ENCODE data around the gene PPFIBP1.
"Not testable (repeated sequence)": the region's sequence is repeated elsewhere in the genome, so short reads cannot be mapped to it uniquely, and the experiment has no call there.

PPFIBP1 gene

DNA sequence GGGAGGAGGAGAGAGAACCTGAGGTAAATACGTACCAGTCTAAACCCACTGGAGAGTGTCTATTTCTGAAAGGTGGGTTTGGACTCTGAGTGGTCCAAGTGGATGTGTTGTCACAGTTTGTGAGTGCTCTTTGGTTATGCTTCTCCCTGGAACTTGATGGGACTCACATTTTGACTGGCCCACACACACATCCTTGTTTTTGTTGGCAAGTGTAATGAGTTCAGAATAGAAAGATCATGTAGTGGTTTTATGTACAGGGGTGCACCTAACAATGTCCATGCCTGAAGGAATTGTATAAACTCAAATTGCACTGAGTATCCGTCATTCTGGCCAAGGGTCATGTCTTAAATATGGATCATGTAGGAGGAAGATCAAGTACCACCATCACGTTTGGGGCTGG, 4.8 kb downstream of the PPFIBP1 start:
- Histone ChIP-seq H3K9me3 (ENCODE audit: control insufficient read depth, low read depth, low read length) (no peaks in the 10 kb centered on the region), H3K9ac (ENCODE audit: low read length) (no peak overlapping the region), H3K27me3 (ENCODE audit: control insufficient read depth, insufficient read depth, low read length) (peaks cover 12% of the 10 kb centered on the region), H3K27ac (ENCODE audit: low read length) (no peak overlapping the region), H3K4me1 (ENCODE audit: control insufficient read depth, low read depth, low read length) (peaks cover 20% of the 10 kb centered on the region), H3K4me3 (ENCODE audit: low read length) (no peak overlapping the region), H3K36me3 (ENCODE audit: control insufficient read depth, low read depth, low read length) (no peaks in the 10 kb centered on the region)

DNA sequence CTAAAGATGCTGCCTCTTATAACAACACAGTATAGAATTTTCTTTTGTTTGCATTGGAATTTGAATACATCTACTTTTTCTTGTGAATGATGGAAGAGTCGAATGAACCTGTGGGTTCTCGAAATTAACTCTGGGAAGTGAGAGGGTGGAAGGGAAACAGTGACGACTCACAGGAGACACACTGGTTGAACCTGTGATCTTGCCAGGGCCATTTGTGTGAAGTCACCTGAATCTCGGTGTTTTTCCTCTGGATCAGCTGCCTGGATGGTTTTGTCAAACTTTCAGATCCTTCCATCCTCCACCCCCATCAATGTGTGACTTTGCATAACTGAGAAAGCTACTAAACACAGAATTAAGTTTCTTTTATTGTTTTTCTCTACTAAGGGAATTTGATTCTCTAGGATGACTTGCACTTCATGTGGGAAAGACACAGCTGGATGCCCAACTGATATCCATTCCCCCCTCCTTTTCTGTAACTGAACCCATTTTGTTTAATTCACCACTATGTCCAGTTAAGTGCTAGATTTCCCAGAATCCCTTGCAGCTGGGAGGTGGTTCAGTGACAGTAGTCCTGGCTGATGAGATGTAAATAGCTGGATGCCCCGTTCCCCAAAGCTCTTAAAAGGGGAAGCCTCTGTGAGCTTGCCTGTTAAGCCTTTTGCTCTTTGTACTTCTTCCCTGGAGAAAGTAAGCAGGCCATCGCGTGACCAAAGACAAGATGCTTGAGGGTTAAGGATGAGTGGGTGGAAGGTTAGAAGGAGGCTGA, 6.3 kb downstream of the PPFIBP1 start:
- Histone ChIP-seq H3K27ac (ENCODE audit: low read length) (no peak overlapping the region), H3K27me3 (ENCODE audit: control insufficient read depth, insufficient read depth, low read length) (peaks cover 12% of the 10 kb centered on the region), H3K9me3 (ENCODE audit: control insufficient read depth, low read depth, low read length) (no peaks in the 10 kb centered on the region), H3K36me3 (ENCODE audit: control insufficient read depth, low read depth, low read length) (no peaks in the 10 kb centered on the region), H3K9ac (ENCODE audit: low read length) (no peak overlapping the region), H3K4me1 (ENCODE audit: control insufficient read depth, low read depth, low read length) (peaks cover 16% of the 10 kb centered on the region), H3K4me3 (ENCODE audit: low read length) (no peak overlapping the region)

GRCh38 chr12:27531896-27532295, 7.9 kb downstream of the PPFIBP1 start:
- Histone ChIP-seq H3K4me1 (ENCODE audit: control insufficient read depth, low read depth, low read length) (peaks cover 7% of the 10 kb centered on the region), H3K4me3 (ENCODE audit: low read length) (no peak overlapping the region), H3K36me3 (ENCODE audit: control insufficient read depth, low read depth, low read length) (no peaks in the 10 kb centered on the region), H3K9ac (ENCODE audit: low read length) (no peak overlapping the region), H3K9me3 (ENCODE audit: control insufficient read depth, low read depth, low read length) (no peaks in the 10 kb centered on the region), H3K27ac (ENCODE audit: low read length) (no peak overlapping the region), H3K27me3 (ENCODE audit: control insufficient read depth, insufficient read depth, low read length) (no peaks in the 10 kb centered on the region)

GRCh38 chr12:27534060-27534764, 10.2 kb downstream of the PPFIBP1 start:
- Histone ChIP-seq H3K9me3 (ENCODE audit: control insufficient read depth, low read depth, low read length) (no peaks in the 10 kb centered on the region), H3K4me1 (ENCODE audit: control insufficient read depth, low read depth, low read length) (peaks cover 7% of the 10 kb centered on the region), H3K4me3 (ENCODE audit: low read length) (no peak overlapping the region), H3K36me3 (ENCODE audit: control insufficient read depth, low read depth, low read length) (no peaks in the 10 kb centered on the region), H3K27ac (ENCODE audit: low read length) (no peak overlapping the region), H3K27me3 (ENCODE audit: control insufficient read depth, insufficient read depth, low read length) (no peaks in the 10 kb centered on the region), H3K9ac (ENCODE audit: low read length) (no peak overlapping the region)

DNA sequence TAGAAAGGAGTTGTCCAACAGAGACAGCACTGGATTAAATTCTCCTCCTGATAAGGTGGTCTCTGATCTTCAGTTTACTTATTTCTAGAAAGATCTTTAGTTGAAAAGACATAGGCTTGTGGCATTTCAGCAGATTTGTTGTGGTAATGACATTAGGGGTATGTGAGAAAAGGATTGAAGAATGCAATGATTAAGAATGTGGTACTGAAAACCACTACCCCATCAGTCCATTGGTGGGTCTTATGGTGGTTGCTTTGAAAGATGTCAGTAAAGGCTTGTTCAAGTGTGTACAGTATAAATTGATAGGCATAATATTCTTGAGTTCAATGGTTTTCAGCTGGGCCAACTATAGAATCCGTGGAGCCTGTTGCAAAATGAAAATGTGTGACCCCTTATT, 10.8 kb downstream of the PPFIBP1 start:
- Histone ChIP-seq H3K36me3 (ENCODE audit: control insufficient read depth, low read depth, low read length) (no peaks in the 10 kb centered on the region), H3K9ac (ENCODE audit: low read length) (no peak overlapping the region), H3K27ac (ENCODE audit: low read length) (no peak overlapping the region), H3K9me3 (ENCODE audit: control insufficient read depth, low read depth, low read length) (no peaks in the 10 kb centered on the region), H3K4me3 (ENCODE audit: low read length) (no peak overlapping the region), H3K27me3 (ENCODE audit: control insufficient read depth, insufficient read depth, low read length) (no peaks in the 10 kb centered on the region), H3K4me1 (ENCODE audit: control insufficient read depth, low read depth, low read length) (peaks cover 7% of the 10 kb centered on the region)

GRCh38 chr12:27535318-27535717, 11.3 kb downstream of the PPFIBP1 start:
- peaks cover 3% of the 10 kb centered on the region for H3K4me1 ChIP-seq (ENCODE audit: control insufficient read depth, low read depth, low read length)
- no peak overlapping the region for H3K9ac ChIP-seq (ENCODE audit: low read length)
- H3K36me3 ChIP-seq (ENCODE audit: control insufficient read depth, low read depth, low read length), result no peaks in the 10 kb centered on the region
- H3K27ac ChIP-seq (ENCODE audit: low read length), result no peak overlapping the region
- H3K9me3 ChIP-seq (ENCODE audit: control insufficient read depth, low read depth, low read length), result no peaks in the 10 kb centered on the region
- no peak overlapping the region for H3K4me3 ChIP-seq (ENCODE audit: low read length)
- H3K27me3 ChIP-seq (ENCODE audit: control insufficient read depth, insufficient read depth, low read length), result no peaks in the 10 kb centered on the region

- Histone ChIP-seq H3K4me3 (ENCODE audit: low read length) (no peak overlapping the region), H3K4me1 (ENCODE audit: control insufficient read depth, low read depth, low read length) (peaks cover 5% of the 10 kb centered on the region), H3K9me3 (ENCODE audit: control insufficient read depth, low read depth, low read length) (no peaks in the 10 kb centered on the region), H3K27ac (ENCODE audit: low read length) (no peak overlapping the region), H3K27me3 (ENCODE audit: control insufficient read depth, insufficient read depth, low read length) (no peaks in the 10 kb centered on the region), H3K9ac (ENCODE audit: low read length) (no peak overlapping the region), H3K36me3 (ENCODE audit: control insufficient read depth, low read depth, low read length) (no peaks in the 10 kb centered on the region)
Observed at GRCh38 chr12:27537855-27538675, 14.1 kb downstream of the PPFIBP1 start.

GRCh38 chr12:27539191-27539631, 15.2 kb downstream of the PPFIBP1 start:
- Histone ChIP-seq H3K27me3 (ENCODE audit: control insufficient read depth, insufficient read depth, low read length) (no peaks in the 10 kb centered on the region), H3K4me1 (ENCODE audit: control insufficient read depth, low read depth, low read length) (peaks cover 5% of the 10 kb centered on the region), H3K9ac (ENCODE audit: low read length) (no peak overlapping the region), H3K4me3 (ENCODE audit: low read length) (no peak overlapping the region), H3K9me3 (ENCODE audit: control insufficient read depth, low read depth, low read length) (no peaks in the 10 kb centered on the region), H3K27ac (ENCODE audit: low read length) (no peak overlapping the region), H3K36me3 (ENCODE audit: control insufficient read depth, low read depth, low read length) (no peaks in the 10 kb centered on the region)

- Histone ChIP-seq H3K9ac (ENCODE audit: low read length) (no peak overlapping the region), H3K27ac (ENCODE audit: low read length) (no peak overlapping the region), H3K9me3 (ENCODE audit: control insufficient read depth, low read depth, low read length) (no peaks in the 10 kb centered on the region), H3K36me3 (ENCODE audit: control insufficient read depth, low read depth, low read length) (no peaks in the 10 kb centered on the region), H3K27me3 (ENCODE audit: control insufficient read depth, insufficient read depth, low read length) (no peaks in the 10 kb centered on the region), H3K4me1 (ENCODE audit: control insufficient read depth, low read depth, low read length) (peaks cover 5% of the 10 kb centered on the region), H3K4me3 (ENCODE audit: low read length) (no peak overlapping the region)
Observed at GRCh38 chr12:27541031-27541719, 17.2 kb downstream of the PPFIBP1 start.

GRCh38 chr12:27542628-27543027, 18.6 kb downstream of the PPFIBP1 start:
- H3K4me1 ChIP-seq (ENCODE audit: control insufficient read depth, low read depth, low read length), result peaks cover 5% of the 10 kb centered on the region
- no peaks in the 10 kb centered on the region for H3K9me3 ChIP-seq (ENCODE audit: control insufficient read depth, low read depth, low read length)
- H3K27ac ChIP-seq (ENCODE audit: low read length), result no peak overlapping the region
- H3K27me3 ChIP-seq (ENCODE audit: control insufficient read depth, insufficient read depth, low read length), result no peaks in the 10 kb centered on the region
- H3K9ac ChIP-seq (ENCODE audit: low read length), result no peak overlapping the region
- H3K4me3 ChIP-seq (ENCODE audit: low read length), result no peak overlapping the region
- no peaks in the 10 kb centered on the region for H3K36me3 ChIP-seq (ENCODE audit: control insufficient read depth, low read depth, low read length)

- not testable (repeated sequence) for H3K4me3 ChIP-seq (ENCODE audit: low read length); H3K27me3 ChIP-seq (ENCODE audit: control insufficient read depth, insufficient read depth, low read length); H3K9ac ChIP-seq (ENCODE audit: low read length); H3K9me3 ChIP-seq (ENCODE audit: control insufficient read depth, low read depth, low read length); H3K27ac ChIP-seq (ENCODE audit: low read length); H3K36me3 ChIP-seq (ENCODE audit: control insufficient read depth, low read depth, low read length)
- peaks cover 12% of the 10 kb centered on the region for H3K4me1 ChIP-seq (ENCODE audit: control insufficient read depth, low read depth, low read length)
Observed at GRCh38 chr12:27544858-27545257, 20.9 kb downstream of the PPFIBP1 start.
